Kidney (tissue), 14 donors: Measurements from ENCODE around the gene LGR6. TPM values are rescaled to one million over a fixed set of nuclear protein-coding genes. Genes with fewer than 3 reads are reported as not detected.
A peak's percentile ranks its signal among the peaks of the same experiment; 100 is the strongest.

Experiments
- DNase-seq, 5 donors: peaks; one replicate each; pipeline ENCODE4 v3.0.0-alpha.2; 2013 to 2020
- FAIRE-seq: peaks from 2 replicates; lab custom pipeline; 2012; peaks lifted over from hg19 to GRCh38; lab: Jason Lieb, UNC
- H3K27ac ChIP-seq, 2 donors: one replicate each; pipeline ENCODE4 v1.7.0; 2013; ENCODE audit warnings: low read depth in 2 of 2, low read length in 2 of 2, inconsistent platforms in 1 of 2
- H3K27me3 ChIP-seq: one replicate; pipeline ENCODE4 v1.7.1; 2013; ENCODE audit warnings: low read length, inconsistent platforms; ENCODE audit not compliant: control insufficient read depth, insufficient read depth
- H3K36me3 ChIP-seq, 3 donors: one replicate each; pipeline versions ENCODE4 v1.7.0 to v1.7.1; 2013; ENCODE audit warnings: low read length in 3 of 3, control low read depth in 1 of 3, inconsistent platforms in 1 of 3; ENCODE audit not compliant: insufficient read depth in 3 of 3, control insufficient read depth in 2 of 3
- H3K4me1 ChIP-seq, 3 donors: one replicate each; pipeline versions ENCODE4 v1.7.0 to v1.7.1; 2013; ENCODE audit warnings: low read length in 3 of 3, inconsistent platforms in 1 of 3, low read depth in 1 of 3; ENCODE audit not compliant: control insufficient read depth in 2 of 3, insufficient read depth in 2 of 3
- H3K4me3 ChIP-seq, 3 donors: one replicate each; pipeline versions ENCODE4 v1.7.0 to v1.8.1; 2013; ENCODE audit warnings: low read length in 3 of 3, control low read depth in 1 of 3, inconsistent platforms in 1 of 3
- H3K9ac ChIP-seq, 3 donors: one replicate each; pipeline versions ENCODE4 v1.7.0 to v1.7.1; 2013; ENCODE audit warnings: low read length in 3 of 3, control low read depth in 1 of 3, inconsistent platforms in 1 of 3
- H3K9me3 ChIP-seq, 3 donors: one replicate each; pipeline versions ENCODE4 v1.7.0 to v1.7.1; 2013; ENCODE audit warnings: low read length in 3 of 3, control low read depth in 1 of 3, inconsistent platforms in 1 of 3; ENCODE audit not compliant: control insufficient read depth in 2 of 3, insufficient read depth in 1 of 3
- CTCF ChIP-seq: IDR thresholded peaks from 3 replicates; pipeline ENCODE4 v1.5.1; 2012; ENCODE audit warnings: mild to moderate bottlenecking, moderate library complexity, borderline replicate concordance; ENCODE audit not compliant: insufficient read depth; ENCODE audit errors: extremely low read depth
- intact Hi-C: fragments of 100-400 bp; cut with DNase I; formaldehyde crosslinking; loops from one replicate; pipeline ENCODE4 v1.11.1; 2022
- polyA plus RNA-seq: library from polyadenylated mRNA; stranded (reverse); fragments of 350-450 nt; fragmentation: Illumina TruSeq; extraction: RNeasy Lipid Tissue Mini Kit (QIAGEN cat#74804); gene quantifications from one replicate; pipeline ENCODE4 v1.2.3, GENCODE V29; 2014; ENCODE audit warnings: low read depth, low replicate concordance; ENCODE audit not compliant: insufficient read depth
- total RNA-seq: library from RNA; stranded (reverse); fragmentation: NEBNext Ultra II Directional; extraction: Animal tissue kit (Norgen Biotek cat#: 25700); gene quantifications from one replicate; pipeline ENCODE4 v1.2.1, GENCODE V29; 2021
- donor health status: control.
- donor health status: control.
- donor health status: control.
- donor health status: control.
- donor health status: control.
- donor health status: DM: yes; HTN: yes; CAD: no.
- donor health status: Normal renal cell carcinoma (clear cell type).

The LGR6 gene
- total and polyA plus RNA-seq, 2 donors from 2014 or later, result 1.8 to 4.1 TPM

DNA sequence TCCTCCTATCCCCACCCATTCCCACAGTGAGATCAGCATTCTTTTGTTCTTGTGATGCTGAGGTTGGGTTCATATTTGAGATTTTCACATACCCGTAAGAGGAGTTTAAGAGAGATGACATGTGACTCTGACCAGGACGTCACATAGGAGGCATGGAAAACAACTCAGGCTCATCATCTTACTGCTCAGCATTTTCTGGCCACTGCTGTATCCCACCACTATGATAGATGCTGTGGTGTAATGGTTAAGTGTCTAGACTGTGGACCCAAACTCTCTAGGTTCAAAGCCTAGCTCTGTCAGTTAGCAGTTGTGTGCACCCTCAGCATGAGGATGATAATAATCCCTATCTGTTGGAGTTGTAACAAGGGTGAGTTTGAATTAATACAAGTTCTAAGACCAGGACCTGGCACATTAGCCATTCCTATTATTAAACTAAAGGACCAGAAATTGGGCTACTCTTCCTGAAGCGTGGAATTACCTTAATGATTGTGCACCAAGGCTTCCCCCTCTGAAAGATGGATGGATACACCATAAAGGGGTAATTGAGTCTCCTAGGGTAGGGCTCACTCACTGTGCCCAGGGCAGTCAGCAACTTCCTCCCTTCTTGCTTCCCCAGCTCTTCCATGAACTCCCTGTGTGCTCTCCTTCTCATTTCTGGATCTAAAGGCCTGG is 40.9 kb downstream of the LGR6 start:
- TF ChIP-seq CTCF, result no peak

DNA sequence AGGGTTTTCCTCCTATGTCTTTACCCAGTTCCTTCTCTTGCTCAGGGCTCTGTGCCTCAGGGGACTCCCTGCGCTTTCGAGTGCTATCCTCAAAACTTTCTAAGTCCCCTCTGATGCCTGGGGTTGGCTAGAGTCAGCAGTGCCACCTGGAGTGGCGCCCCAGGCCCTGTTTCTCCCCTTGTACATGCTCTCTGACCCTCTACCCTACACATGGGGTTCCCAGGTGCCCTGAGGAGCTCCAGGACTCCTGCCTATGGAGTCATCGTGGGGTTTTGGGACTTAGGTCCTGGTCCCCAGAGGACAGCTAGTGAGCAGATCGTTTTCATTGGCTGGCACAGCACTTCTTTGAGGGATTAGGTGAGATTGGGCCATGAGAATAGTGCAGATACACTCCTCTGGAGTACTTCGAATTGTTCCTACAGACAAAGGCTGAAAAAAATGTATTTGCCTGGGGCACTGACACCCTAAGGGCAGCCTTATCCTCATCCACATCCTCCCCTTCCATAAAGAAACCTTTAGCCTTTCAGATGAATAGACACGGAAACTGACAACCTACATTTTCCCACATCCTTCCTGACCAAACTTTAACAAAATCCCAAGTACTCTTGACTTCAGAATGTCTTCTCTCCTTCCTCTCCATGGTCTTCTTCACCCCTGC is 41.5 kb downstream of the LGR6 start:
- no peaks in the 10 kb centered on the region for H3K27me3 ChIP-seq
- H3K9ac ChIP-seq, result no peak overlapping the region
- no peak for FAIRE-seq
- H3K36me3 ChIP-seq, result no peaks in the 10 kb centered on the region
- no peaks in the 10 kb centered on the region for H3K9me3 ChIP-seq
- H3K4me3 ChIP-seq, result no peak overlapping the region
- no peaks in the 10 kb centered on the region for H3K4me1 ChIP-seq
- no peak overlapping the region for H3K27ac ChIP-seq
- intact Hi-C loops, result no loop called here
- TF ChIP-seq CTCF, result no peak
- DNase-seq, result peak in 1 of 5 donors; percentile 30

More for the DNA sequence above, 40.9 kb downstream of the LGR6 start:
- Histone ChIP-seq H3K36me3 (no peaks in the 10 kb centered on the region), H3K4me3 (no peak overlapping the region), H3K27ac (no peak overlapping the region), H3K9ac (no peak overlapping the region), H3K4me1 (no peaks in the 10 kb centered on the region), H3K27me3 (no peaks in the 10 kb centered on the region), H3K9me3 (no peaks in the 10 kb centered on the region)
- DNase-seq (no peak), FAIRE-seq (no peak)
- intact Hi-C loops, result no loop called here

DNA sequence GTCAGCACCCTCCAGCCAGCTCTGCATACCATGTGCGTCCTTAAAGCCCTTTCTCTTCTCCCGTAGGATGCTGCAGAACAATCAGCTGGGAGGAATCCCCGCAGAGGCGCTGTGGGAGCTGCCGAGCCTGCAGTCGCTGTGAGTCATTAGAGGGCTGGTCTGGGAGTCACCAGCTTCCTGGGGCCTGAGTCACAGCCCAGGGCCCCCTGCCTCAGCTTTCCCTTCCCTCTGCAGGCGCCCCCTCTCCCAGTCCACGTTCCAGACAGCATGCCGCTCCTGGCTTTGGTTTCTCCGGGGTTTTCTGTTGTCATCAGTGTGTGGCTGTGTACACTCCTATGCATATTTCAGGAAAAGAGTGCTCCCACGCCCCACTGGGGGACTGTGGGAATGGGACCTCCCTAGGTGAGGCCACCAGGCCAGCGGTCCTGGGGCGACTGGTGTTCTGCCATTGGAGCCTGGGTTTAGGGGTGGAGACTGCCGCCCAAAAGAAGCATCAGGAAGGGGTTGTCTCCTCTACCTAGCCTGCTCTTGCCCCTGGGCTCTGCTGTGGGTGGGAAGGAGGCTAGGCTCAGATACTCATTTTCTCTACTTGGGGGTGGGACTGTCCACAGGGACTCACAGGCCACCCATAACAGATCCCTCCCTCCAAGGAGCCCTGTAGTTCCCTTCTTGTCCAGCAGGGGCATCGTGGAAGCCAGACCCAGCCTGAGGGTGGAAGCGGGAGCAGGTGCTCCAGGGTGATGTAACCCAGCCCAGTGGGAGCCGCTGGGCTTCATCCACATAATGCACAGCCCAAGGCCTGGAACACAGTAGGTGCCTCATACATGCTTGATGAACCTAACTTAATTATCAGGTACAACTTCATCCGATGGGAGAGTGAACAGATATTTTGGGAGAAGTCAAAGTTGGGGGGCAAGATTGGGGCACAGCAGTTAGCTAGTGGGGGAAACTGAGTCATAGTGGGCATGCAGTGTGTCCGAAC is 42.5 kb downstream of the LGR6 start:
- Histone ChIP-seq H3K4me3 (no peak overlapping the region), H3K27me3 (no peaks in the 10 kb centered on the region), H3K9me3 (no peaks in the 10 kb centered on the region), H3K9ac (no peak overlapping the region), H3K36me3 (no peaks in the 10 kb centered on the region), H3K27ac (no peak overlapping the region), H3K4me1 (no peaks in the 10 kb centered on the region)
- peak; percentile 70 for TF ChIP-seq CTCF
- FAIRE-seq, result no peak
- peak; percentile 53 to 80 (median 71) for DNase-seq
- intact Hi-C loops, result no loop called here
